RCC 7860 (cell line): Measurements from ENCODE around the gene NXN.
"Not testable (repeated sequence)": the region's sequence is repeated elsewhere in the genome, so short reads cannot be mapped to it uniquely, and the experiment has no call there.

Experiments used
- DNase-seq: peaks from one replicate; pipeline ENCODE4 v3.0.0-alpha.2; 2015; ENCODE audit warnings: low spot score
- FAIRE-seq: peaks from 2 replicates; lab custom pipeline; 2012; peaks lifted over from hg19 to GRCh38; lab: Jason Lieb, UNC

NXN gene

GRCh38 chr17:787641-788221, 191.8 kb downstream of the NXN start:
- DNase-seq (no peak), FAIRE-seq (no peak)

- not testable (repeated sequence) for FAIRE-seq, DNase-seq
Observed at GRCh38 chr17:785901-786300, 193.7 kb downstream of the NXN start.

- no peak for FAIRE-seq
- DNase-seq, result peak; percentile 30
Observed at GRCh38 chr17:784143-784542, 195.4 kb downstream of the NXN start.

GRCh38 chr17:781805-782731, 197.5 kb downstream of the NXN start, which contains the start of the genes GLOD4 and MRM3:
Gene GLOD4, minus strand, starts transcription at chr17:782280. Its CDS starts 25 bp downstream, at chr17:782255.
Gene MRM3, plus strand, starts transcription at chr17:782353. Its CDS starts 26 bp downstream, at chr17:782379.
- peak; percentile 57 for DNase-seq
- no peak for FAIRE-seq

- no peak for DNase-seq
- FAIRE-seq, result no peak
Observed at GRCh38 chr17:778096-778495, 201.5 kb downstream of the NXN start.

- FAIRE-seq, result no peak
- DNase-seq, result no peak
Observed at GRCh38 chr17:774313-774584, 205.3 kb downstream of the NXN start.

GRCh38 chr17:773467-774312, 205.9 kb downstream of the NXN start:
- no peak for DNase-seq
- no peak for FAIRE-seq

GRCh38 chr17:773016-773415, 206.6 kb downstream of the NXN start:
- no peak for DNase-seq
- no peak for FAIRE-seq

- FAIRE-seq (no peak), DNase-seq (no peak)
Observed at GRCh38 chr17:767076-767475, 212.5 kb downstream of the NXN start.

GRCh38 chr17:760371-760770, 219.2 kb downstream of the NXN start:
- DNase-seq, result no peak
- no peak for FAIRE-seq

GRCh38 chr17:759964-760363, 219.6 kb downstream of the NXN start:
- no peak for DNase-seq
- FAIRE-seq, result no peak

- not testable (repeated sequence) for DNase-seq, FAIRE-seq
Observed at GRCh38 chr17:756010-756567, 223.5 kb downstream of the NXN start.

- FAIRE-seq, result not testable (repeated sequence)
Observed at GRCh38 chr17:755319-755961, 224.1 kb downstream of the NXN start.

GRCh38 chr17:753418-753817, 226.2 kb downstream of the NXN start:
- no peak for DNase-seq
- FAIRE-seq, result no peak

More at GRCh38 chr17:755319-755961, 224.1 kb downstream of the NXN start:
- not testable (repeated sequence) for DNase-seq

- DNase-seq, result no peak
Observed at GRCh38 chr17:752620-753219, 226.9 kb downstream of the NXN start.

GRCh38 chr17:752002-752619, 227.5 kb downstream of the NXN start, which contains the start of gene GEMIN4:
Gene GEMIN4, minus strand, starts transcription at chr17:752264. Its CDS starts 122 bp downstream, at chr17:752142.
- DNase-seq (peak; percentile 70), FAIRE-seq (no peak)

More at GRCh38 chr17:752620-753219, 226.9 kb downstream of the NXN start:
- FAIRE-seq, result no peak

- DNase-seq (no peak), FAIRE-seq (no peak)
Observed at GRCh38 chr17:751269-752001, 228.1 kb downstream of the NXN start.

GRCh38 chr17:750431-751037, 229.0 kb downstream of the NXN start:
- DNase-seq, result no peak
- no peak for FAIRE-seq
